GM18505 (cell line): ENCODE results near the gene RRBP1.
A peak's percentile ranks its signal among the peaks of the same experiment; 100 is the strongest.

Source experiments
- ATAC-seq: cut with Tn5 transposase; IDR thresholded peaks from one replicate; pipeline ENCODE4 v1.9.1; 2021; ENCODE audit not compliant: unreplicated experiment
- POLR2A ChIP-seq: IDR thresholded peaks from 4 replicates; pipeline ENCODE4 v1.6.1; 2011; ENCODE audit warnings: borderline replicate concordance; ENCODE audit not compliant: insufficient read depth, insufficient read length; ENCODE audit errors: extremely low read depth

RRBP1 gene

GRCh38 chr20:17682103-17682888 is at the start of gene RRBP1:
Gene RRBP1 (minus strand): TSS chr20:17682242. CDS start chr20:17660507, 21,735 bp downstream.
- TF ChIP-seq POLR2A = peak; percentile 80
- peak; percentile 85 for ATAC-seq

- ATAC-seq = no peak
- no peak for TF ChIP-seq POLR2A
Observed at GRCh38 chr20:17731233-17731632, 49.2 kb upstream of the RRBP1 start.

- TF ChIP-seq POLR2A = no peak
- no peak for ATAC-seq
Observed at GRCh38 chr20:17730071-17730470, 48.0 kb upstream of the RRBP1 start.

GRCh38 chr20:17728074-17728473 is 46.0 kb upstream of the RRBP1 start:
- TF ChIP-seq POLR2A = no peak
- no peak for ATAC-seq

GRCh38 chr20:17727351-17727750 is 45.3 kb upstream of the RRBP1 start:
- no peak for TF ChIP-seq POLR2A
- no peak for ATAC-seq

- ATAC-seq = no peak
- no peak for TF ChIP-seq POLR2A
Observed at GRCh38 chr20:17726902-17727301, 44.9 kb upstream of the RRBP1 start.

GRCh38 chr20:17725094-17725835 is 43.2 kb upstream of the RRBP1 start:
- no peak for TF ChIP-seq POLR2A
- ATAC-seq = no peak

GRCh38 chr20:17723301-17723691 is 41.3 kb upstream of the RRBP1 start:
- no peak for TF ChIP-seq POLR2A

GRCh38 chr20:17722493-17723300 is 40.7 kb upstream of the RRBP1 start:
- no peak for ATAC-seq
- no peak for TF ChIP-seq POLR2A

More at GRCh38 chr20:17723301-17723691, 41.3 kb upstream of the RRBP1 start:
- no peak for ATAC-seq

GRCh38 chr20:17721802-17722486 is 39.9 kb upstream of the RRBP1 start:
- no peak for ATAC-seq

GRCh38 chr20:17720755-17721154 is 38.7 kb upstream of the RRBP1 start:
- no peak for ATAC-seq
- TF ChIP-seq POLR2A = no peak

More at GRCh38 chr20:17721802-17722486, 39.9 kb upstream of the RRBP1 start:
- no peak for TF ChIP-seq POLR2A

GRCh38 chr20:17716331-17716730 is 34.3 kb upstream of the RRBP1 start:
- no peak for ATAC-seq
- no peak for TF ChIP-seq POLR2A

GRCh38 chr20:17715075-17715474 is 33.0 kb upstream of the RRBP1 start:
- no peak for ATAC-seq
- no peak for TF ChIP-seq POLR2A
